ENCODE data around the gene STEAP2.

STEAP2 gene

GRCh38 chr7:90276033-90276728 is 64.6 kb downstream of the STEAP2 start:
- no peak for DNase-seq
